ENCODE results near the gene CSF3. TPM values are rescaled to one million over a fixed set of nuclear protein-coding genes. Genes with fewer than 3 reads are reported as not detected.
A peak's percentile ranks its signal among the peaks of the same experiment; 100 is the strongest.

The CSF3 gene
- total and polyA plus RNA-seq, 2 of the 13 experiments (the other 11 are each of a cell fraction or from before 2014, with no cell fraction given) = 0.09 TPM; not detected in 1

- no peak for TF ChIP-seq ZNF468 (CRISPR knock-in tag; IDR thresholded peaks at IDR 0.05)
- peak; percentile 63 for TF ChIP-seq ZNF629 (CRISPR knock-in tag; conservative IDR thresholded peaks at IDR 0.05)
- TF ChIP-seq SMC3 (IDR thresholded peaks at IDR 0.05; ENCODE audit: low read length) = peak; percentile 96
- peak; percentile 75; the same call in 1 of the 2 replicates for TF ChIP-seq JDP2 (CRISPR knock-in tag; IDR thresholded peaks at IDR 0.05; ENCODE audit: borderline replicate concordance)
- TF ChIP-seq NFKBIZ (CRISPR knock-in tag; IDR thresholded peaks at IDR 0.05) = peak; percentile 95
- TF ChIP-seq ZEB1 (IDR thresholded peaks at IDR 0.05; ENCODE audit: insufficient replicate concordance, low read depth) = no peak
- 0 out of 2 replicates have a peak, but pooled peaks have one; percentile 48 for TF ChIP-seq MED13 (CRISPR knock-in tag; IDR thresholded peaks at IDR 0.05)
- peak; percentile 86 for TF ChIP-seq SIN3B (IDR thresholded peaks at IDR 0.05; ENCODE audit: low read length)
- peak; percentile 93; the same call in 1 of the 2 replicates for TF ChIP-seq ZNF569 (CRISPR knock-in tag; IDR thresholded peaks at IDR 0.05; ENCODE audit: borderline replicate concordance)
- TF ChIP-seq HES4 (CRISPR knock-in tag; IDR thresholded peaks at IDR 0.05; ENCODE audit: borderline replicate concordance) = peak; percentile 88; the same call in 1 of the 2 replicates
- TF ChIP-seq ATF5 (CRISPR knock-in tag; IDR thresholded peaks at IDR 0.05; ENCODE audit: low read depth) = peak; percentile 54; the same call in 1 of the 2 replicates
- TF ChIP-seq TAF1 (CRISPR knock-in tag; IDR thresholded peaks at IDR 0.05) = peak; percentile 98
- TF ChIP-seq SNAPC4 (CRISPR knock-in tag; IDR thresholded peaks at IDR 0.05) = peak; percentile 72
- peak; percentile 90 for TF ChIP-seq TSC22D2 (CRISPR knock-in tag; IDR thresholded peaks at IDR 0.05; ENCODE audit: borderline replicate concordance)
- TF ChIP-seq ZNF597 (CRISPR knock-in tag; IDR thresholded peaks at IDR 0.05) = no peak
- no peak for TF ChIP-seq ZNF496 (CRISPR knock-in tag; IDR thresholded peaks at IDR 0.05; ENCODE audit: insufficient replicate concordance)
- peak; percentile 88 for TF ChIP-seq KDM4B (CRISPR knock-in tag; IDR thresholded peaks at IDR 0.05)
- TF ChIP-seq ZNF33B (CRISPR knock-in tag; IDR thresholded peaks at IDR 0.05) = peak; percentile 97
- TF ChIP-seq ZNF619 (CRISPR knock-in tag; IDR thresholded peaks at IDR 0.05) = 0 out of 2 replicates have a peak, but pooled peaks have one; percentile 38
- TF ChIP-seq HIC2 (CRISPR knock-in tag; IDR thresholded peaks at IDR 0.05; ENCODE audit: low read depth) = no peak
- TF ChIP-seq CBX1 (IDR thresholded peaks at IDR 0.05; ENCODE audit: low read depth) = no peak
- TF ChIP-seq PLRG1 (conservative IDR thresholded peaks at IDR 0.05) = no peak
Observed at GRCh38 chr17:39980351-39981206, 34.7 kb upstream of the CSF3 start, which contains the start of gene PSMD3 (continued).

Data from HepG2 (cell line).